ENCODE results near the gene ZC3H12C.

The ZC3H12C gene

DNA sequence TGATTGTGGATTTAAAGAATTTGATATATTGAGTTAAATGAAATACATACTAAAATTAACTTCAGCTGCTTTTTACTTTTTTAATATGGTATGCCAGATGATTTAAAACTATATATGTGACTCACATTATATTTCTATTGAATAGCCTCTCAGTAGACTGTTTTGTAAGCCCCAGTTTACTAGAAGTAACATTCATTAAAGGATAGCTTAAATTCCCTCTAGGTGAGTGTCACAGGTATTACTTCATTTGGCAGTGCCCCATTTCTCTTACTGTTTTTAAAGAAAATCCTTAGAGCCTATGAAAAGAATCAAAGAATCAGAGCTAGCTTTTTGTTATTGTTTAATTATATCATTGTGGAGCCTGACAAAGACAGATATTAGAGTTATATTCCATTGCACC, 48.6 kb downstream of the ZC3H12C start:
- DNase-seq: no peak
- Histone ChIP-seq H3K27ac (ENCODE audit: insufficient read depth in 1 of 2, low read depth in 1 of 2, low read length in 2 of 2, poor library complexity in 1 of 2, severe bottlenecking in 2 of 2) (no peak overlapping the region), H3K9me3 (ENCODE audit: control extremely low read depth in 1 of 5, control insufficient read depth in 4 of 5, insufficient read depth in 2 of 5, low read depth in 1 of 5, low read length in 4 of 5) (peaks cover 0 to 3% (median 0%) of the 10 kb centered on the region in 5 experiments), H3K36me3 (ENCODE audit: control insufficient read depth in 4 of 4, insufficient read depth in 4 of 4, low read length in 3 of 4) (peaks cover 8 to 45% (median 14%) of the 10 kb centered on the region in 4 experiments), H3K4me3 (ENCODE audit: control insufficient read depth in 1 of 7, extremely low read depth in 1 of 7, insufficient read depth in 4 of 7, low read depth in 2 of 7, low read length in 6 of 7) (no peak overlapping the region), H3K27me3 (replicated peaks in 2 of 5; ENCODE audit: control insufficient read depth in 4 of 5, insufficient read depth in 5 of 5, low read length in 4 of 5) (no peaks in the 10 kb centered on the region), H3K4me1 (ENCODE audit: control extremely low read depth in 1 of 4, control insufficient read depth in 4 of 4, insufficient read depth in 4 of 4, low read length in 3 of 4) (peaks cover 0 to 2% (median under 1%) of the 10 kb centered on the region in 4 experiments)
- POLR2A ChIA-PET: no interaction called here
- CTCF ChIA-PET: interaction anchor here (1.0 to 1.5 kb wide), 2 partner anchors 16 to 21 kb away, joined by 3 to 4 read pairs; no protein-coding TSS in a partner anchor

GRCh38 chr11:110147962-110148709, 54.9 kb downstream of the ZC3H12C start:
- Histone ChIP-seq H3K4me1 (ENCODE audit: control extremely low read depth in 1 of 4, control insufficient read depth in 4 of 4, insufficient read depth in 4 of 4, low read length in 3 of 4) (peaks cover 11 to 51% (median 23%) of the 10 kb centered on the region in 4 experiments), H3K36me3 (ENCODE audit: control insufficient read depth in 4 of 4, insufficient read depth in 4 of 4, low read length in 3 of 4) (peaks cover 0 to 27% (median 4%) of the 10 kb centered on the region in 4 experiments), H3K27ac (ENCODE audit: insufficient read depth in 1 of 2, low read depth in 1 of 2, low read length in 2 of 2, poor library complexity in 1 of 2, severe bottlenecking in 2 of 2) (peak overlapping the region; percentile 43 to 76), H3K9me3 (ENCODE audit: control extremely low read depth in 1 of 5, control insufficient read depth in 4 of 5, insufficient read depth in 2 of 5, low read depth in 1 of 5, low read length in 4 of 5) (peaks cover 0 to 3% (median 0%) of the 10 kb centered on the region in 5 experiments), H3K27me3 (replicated peaks in 2 of 5; ENCODE audit: control insufficient read depth in 4 of 5, insufficient read depth in 5 of 5, low read length in 4 of 5) (no peaks in the 10 kb centered on the region), H3K4me3 (ENCODE audit: control insufficient read depth in 1 of 7, extremely low read depth in 1 of 7, insufficient read depth in 4 of 7, low read depth in 2 of 7, low read length in 6 of 7) (peak overlapping the region in 4 of 7 experiments; percentile 20 to 59 (median 35))
- ChIA-PET POLR2A (interaction anchor here (0.6 kb wide), 1 partner anchor 37 kb away, joined by 3 read pairs; no protein-coding TSS in a partner anchor), CTCF (interaction anchor here (0.9 to 1.6 kb wide), 2 partner anchors 8 to 18 kb away, joined by 3 to 4 read pairs; no protein-coding TSS in a partner anchor)
- WGBS (ENCODE audit: insufficient coverage): no CpG with 5 or more reads among the region's 3 CpGs
- peak in 2 of 3 donors; percentile 22 to 28 for DNase-seq

DNA sequence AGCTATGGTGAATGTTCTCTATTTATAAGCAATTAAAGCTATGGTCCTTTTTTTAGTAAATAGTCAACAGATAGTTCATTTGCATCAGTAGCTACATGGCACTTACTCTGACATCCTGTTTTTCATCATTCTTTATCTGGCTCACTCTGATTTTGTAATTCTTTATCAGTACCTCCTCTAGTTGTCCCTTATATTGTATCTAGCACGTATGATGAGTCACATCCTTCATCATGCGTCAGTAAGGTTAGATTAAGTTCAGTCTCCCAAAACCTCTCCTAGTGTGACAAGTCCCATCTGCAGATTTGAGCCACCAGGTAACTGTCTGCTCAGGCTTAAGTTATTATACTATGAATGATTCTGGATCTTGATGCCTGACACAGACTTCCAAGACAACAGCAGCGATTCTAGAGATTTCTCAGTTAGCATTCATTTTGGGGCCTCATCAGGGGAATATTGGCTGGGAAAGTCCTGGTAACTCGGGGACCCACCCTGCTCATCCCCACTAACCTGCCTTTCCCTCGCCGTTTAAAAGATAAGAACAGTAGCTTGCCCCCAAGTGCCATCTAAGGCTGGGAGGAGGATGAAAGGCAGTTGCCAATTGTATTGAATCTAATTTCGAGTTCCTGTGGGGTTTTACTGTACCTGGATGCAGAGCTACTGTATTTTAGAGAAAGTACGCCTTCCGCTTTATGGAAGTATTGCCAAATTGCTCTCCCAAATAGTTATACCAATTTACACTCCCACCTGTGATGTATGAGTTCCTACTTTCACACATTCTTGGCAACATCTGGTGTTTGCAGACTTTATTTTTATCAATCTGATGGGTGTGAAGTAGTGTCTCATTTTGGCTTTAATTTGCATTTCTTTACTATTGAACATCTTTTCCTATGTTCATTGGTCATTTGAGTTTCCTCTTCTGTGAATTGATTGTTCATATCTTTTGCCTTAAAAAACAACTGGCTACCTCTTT, 55.9 kb downstream of the ZC3H12C start:
- POLR2A ChIA-PET: no interaction called here
- Histone ChIP-seq H3K4me1 (ENCODE audit: control extremely low read depth in 1 of 4, control insufficient read depth in 4 of 4, insufficient read depth in 4 of 4, low read length in 3 of 4) (peaks cover 11 to 51% (median 23%) of the 10 kb centered on the region in 4 experiments), H3K27ac (ENCODE audit: insufficient read depth in 1 of 2, low read depth in 1 of 2, low read length in 2 of 2, poor library complexity in 1 of 2, severe bottlenecking in 2 of 2) (peak overlapping the region; percentile 43 to 76), H3K4me3 (ENCODE audit: control insufficient read depth in 1 of 7, extremely low read depth in 1 of 7, insufficient read depth in 4 of 7, low read depth in 2 of 7, low read length in 6 of 7) (peak overlapping the region in 1 of 7 experiments; percentile 59), H3K9me3 (ENCODE audit: control extremely low read depth in 1 of 5, control insufficient read depth in 4 of 5, insufficient read depth in 2 of 5, low read depth in 1 of 5, low read length in 4 of 5) (peaks cover 0 to 3% (median 0%) of the 10 kb centered on the region in 5 experiments), H3K36me3 (ENCODE audit: control insufficient read depth in 4 of 4, insufficient read depth in 4 of 4, low read length in 3 of 4) (peaks cover 0 to 34% (median 8%) of the 10 kb centered on the region in 4 experiments), H3K27me3 (replicated peaks in 2 of 5; ENCODE audit: control insufficient read depth in 4 of 5, insufficient read depth in 5 of 5, low read length in 4 of 5) (no peaks in the 10 kb centered on the region)
- CTCF ChIA-PET: interaction anchor here (0.9 to 1.6 kb wide), 2 partner anchors 9 to 17 kb away, joined by 3 to 4 read pairs; no protein-coding TSS in a partner anchor
- peak; percentile 46 to 82 (median 70) for DNase-seq
- 66% methylated on average over 5 of the region's 9 CpGs for WGBS (ENCODE audit: insufficient coverage)

DNA sequence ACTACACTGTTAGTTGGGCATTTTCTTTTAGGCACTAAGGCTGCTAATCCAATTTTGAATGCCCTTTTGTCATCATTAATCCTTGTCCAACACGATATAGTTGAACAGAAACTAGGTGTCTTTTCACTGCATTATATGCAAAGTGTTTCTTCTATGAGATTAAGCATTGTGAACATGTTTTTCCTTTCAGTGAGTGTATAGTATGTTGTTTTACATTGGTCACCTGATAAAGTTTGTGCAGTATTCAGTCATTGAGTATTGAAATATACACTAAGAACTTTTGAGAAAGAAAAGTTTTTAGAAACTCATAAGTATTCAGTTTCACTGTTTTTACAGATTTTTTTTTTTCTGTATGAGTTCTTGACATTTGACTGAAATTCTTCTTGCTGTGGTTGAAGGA, 59.0 kb downstream of the ZC3H12C start:
- CTCF ChIA-PET: no interaction called here
- no peak for DNase-seq
- Histone ChIP-seq H3K27me3 (replicated peaks in 2 of 5; ENCODE audit: control insufficient read depth in 4 of 5, insufficient read depth in 5 of 5, low read length in 4 of 5) (no peaks in the 10 kb centered on the region), H3K4me1 (ENCODE audit: control extremely low read depth in 1 of 4, control insufficient read depth in 4 of 4, insufficient read depth in 4 of 4, low read length in 3 of 4) (peaks cover 11 to 45% (median 20%) of the 10 kb centered on the region in 4 experiments), H3K9me3 (ENCODE audit: control extremely low read depth in 1 of 5, control insufficient read depth in 4 of 5, insufficient read depth in 2 of 5, low read depth in 1 of 5, low read length in 4 of 5) (no peaks in the 10 kb centered on the region), H3K27ac (ENCODE audit: insufficient read depth in 1 of 2, low read depth in 1 of 2, low read length in 2 of 2, poor library complexity in 1 of 2, severe bottlenecking in 2 of 2) (peak overlapping the region in 1 of 2 experiments; percentile 44), H3K4me3 (ENCODE audit: control insufficient read depth in 1 of 7, extremely low read depth in 1 of 7, insufficient read depth in 4 of 7, low read depth in 2 of 7, low read length in 6 of 7) (no peak overlapping the region), H3K36me3 (ENCODE audit: control insufficient read depth in 4 of 4, insufficient read depth in 4 of 4, low read length in 3 of 4) (peaks cover 0 to 25% (median 9%) of the 10 kb centered on the region in 4 experiments)
- POLR2A ChIA-PET: no interaction called here
- WGBS (ENCODE audit: insufficient coverage): 100% methylated on average over 1 of the region's 1 CpG

- H3K9me3 ChIP-seq (ENCODE audit: control extremely low read depth in 1 of 5, control insufficient read depth in 4 of 5, insufficient read depth in 2 of 5, low read depth in 1 of 5, low read length in 4 of 5): no peaks in the 10 kb centered on the region
- H3K27ac ChIP-seq (ENCODE audit: insufficient read depth in 1 of 2, low read depth in 1 of 2, low read length in 2 of 2, poor library complexity in 1 of 2, severe bottlenecking in 2 of 2): no peak overlapping the region
- H3K36me3 ChIP-seq (ENCODE audit: control insufficient read depth in 4 of 4, insufficient read depth in 4 of 4, low read length in 3 of 4): peaks cover 1 to 33% (median 9%) of the 10 kb centered on the region in 4 experiments
- CTCF ChIA-PET: interaction anchor here (0.6 to 1.4 kb wide), 2 partner anchors 11 to 350 kb away, joined by 3 to 4 read pairs; no protein-coding TSS in a partner anchor
- H3K27me3 ChIP-seq (replicated peaks in 2 of 5; ENCODE audit: control insufficient read depth in 4 of 5, insufficient read depth in 5 of 5, low read length in 4 of 5): no peaks in the 10 kb centered on the region
- POLR2A ChIA-PET: no interaction called here
- no peak for DNase-seq
- H3K4me1 ChIP-seq (ENCODE audit: control extremely low read depth in 1 of 4, control insufficient read depth in 4 of 4, insufficient read depth in 4 of 4, low read length in 3 of 4): peaks cover 6 to 33% (median 9%) of the 10 kb centered on the region in 4 experiments
- H3K4me3 ChIP-seq (ENCODE audit: control insufficient read depth in 1 of 7, extremely low read depth in 1 of 7, insufficient read depth in 4 of 7, low read depth in 2 of 7, low read length in 6 of 7): no peak overlapping the region
These were observed 60.3 kb downstream of the ZC3H12C start for GRCh38 chr11:110153474-110153873.

- WGBS (ENCODE audit: insufficient coverage): 100% methylated on average over 1 of the region's 4 CpGs
- Histone ChIP-seq H3K27ac (ENCODE audit: insufficient read depth in 1 of 2, low read depth in 1 of 2, low read length in 2 of 2, poor library complexity in 1 of 2, severe bottlenecking in 2 of 2) (no peak overlapping the region), H3K4me3 (ENCODE audit: control insufficient read depth in 1 of 7, extremely low read depth in 1 of 7, insufficient read depth in 4 of 7, low read depth in 2 of 7, low read length in 6 of 7) (no peak overlapping the region), H3K9me3 (ENCODE audit: control extremely low read depth in 1 of 5, control insufficient read depth in 4 of 5, insufficient read depth in 2 of 5, low read depth in 1 of 5, low read length in 4 of 5) (no peaks in the 10 kb centered on the region), H3K36me3 (ENCODE audit: control insufficient read depth in 4 of 4, insufficient read depth in 4 of 4, low read length in 3 of 4) (peaks cover 16 to 53% (median 24%) of the 10 kb centered on the region in 4 experiments), H3K27me3 (replicated peaks in 2 of 5; ENCODE audit: control insufficient read depth in 4 of 5, insufficient read depth in 5 of 5, low read length in 4 of 5) (no peaks in the 10 kb centered on the region), H3K4me1 (ENCODE audit: control extremely low read depth in 1 of 4, control insufficient read depth in 4 of 4, insufficient read depth in 4 of 4, low read length in 3 of 4) (peaks cover 0 to 7% (median 0%) of the 10 kb centered on the region in 4 experiments)
- ChIA-PET POLR2A (no interaction called here), CTCF (interaction anchor here (1.7 kb wide), 1 partner anchor 26 kb away, joined by 5 read pairs; no protein-coding TSS in a partner anchor)
- DNase-seq: no peak
These were observed 63.3 kb downstream of the ZC3H12C start for GRCh38 chr11:110156503-110156902.
